CD4-positive, alpha-beta T cell treated with Interleukin-15 for 1 hour (primary cell): Measurements from ENCODE around the gene ZNF524.
"Not testable (repeated sequence)": the region's sequence is repeated elsewhere in the genome, so short reads cannot be mapped to it uniquely, and the experiment has no call there.

Experiments
- DNase-seq: peaks from one replicate; pipeline ENCODE4 v3.0.0-alpha.2; 2020

The ZNF524 gene, protein sequence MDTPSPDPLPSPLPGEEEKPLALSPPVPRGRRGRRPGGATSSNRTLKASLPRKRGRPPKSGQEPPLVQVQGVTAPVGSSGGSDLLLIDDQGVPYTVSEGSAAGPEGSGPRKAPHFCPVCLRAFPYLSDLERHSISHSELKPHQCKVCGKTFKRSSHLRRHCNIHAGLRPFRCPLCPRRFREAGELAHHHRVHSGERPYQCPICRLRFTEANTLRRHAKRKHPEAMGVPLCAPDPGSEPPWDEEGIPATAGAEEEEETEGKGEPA

DNA sequence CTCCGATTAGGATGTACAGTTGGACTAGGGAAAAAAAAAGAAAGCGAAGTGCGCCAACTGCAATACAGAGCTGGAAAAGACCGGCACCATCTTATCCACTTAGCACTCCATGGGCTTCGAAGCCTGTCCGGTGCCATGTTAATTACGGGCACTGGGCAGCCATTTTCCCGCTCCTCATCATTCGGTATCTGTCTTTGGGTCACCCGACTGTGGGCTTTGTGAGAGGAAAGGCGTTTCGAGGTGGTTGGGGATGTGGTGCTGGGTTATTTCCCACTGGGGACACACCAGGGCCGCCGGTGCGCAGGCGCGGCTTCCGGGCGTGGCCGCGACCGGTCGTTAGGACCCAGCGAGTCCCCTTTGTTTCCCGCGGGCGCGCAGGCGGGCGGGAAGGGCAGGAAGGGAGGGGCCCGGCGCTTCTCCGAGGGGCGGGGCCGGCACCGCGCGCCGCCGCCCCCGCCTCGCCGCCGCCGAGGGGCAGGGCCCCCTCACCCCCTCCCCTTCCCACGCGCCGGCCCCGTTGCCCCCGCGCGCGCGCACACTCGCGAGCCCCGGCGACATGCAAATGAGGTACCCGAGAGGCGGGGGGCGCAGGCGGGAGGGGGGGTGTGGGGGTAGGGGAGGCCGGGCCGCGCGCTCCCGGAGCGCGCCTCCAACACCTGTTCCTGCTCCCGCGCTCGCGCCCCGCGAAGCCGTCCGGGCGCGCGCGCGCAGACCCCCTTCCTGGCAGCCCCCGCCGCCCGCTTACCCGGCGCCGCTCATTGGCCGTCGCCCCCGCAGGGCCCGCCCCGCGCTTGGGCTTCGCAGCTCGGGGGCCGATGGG is at the start of gene ZNF524:
Gene ZNF524 (plus strand): TSS at position 447 of the 820 bp plus-strand sequence. CDS start 1,825 bp downstream, outside the sequence.
- peak; percentile 90 for DNase-seq

DNA sequence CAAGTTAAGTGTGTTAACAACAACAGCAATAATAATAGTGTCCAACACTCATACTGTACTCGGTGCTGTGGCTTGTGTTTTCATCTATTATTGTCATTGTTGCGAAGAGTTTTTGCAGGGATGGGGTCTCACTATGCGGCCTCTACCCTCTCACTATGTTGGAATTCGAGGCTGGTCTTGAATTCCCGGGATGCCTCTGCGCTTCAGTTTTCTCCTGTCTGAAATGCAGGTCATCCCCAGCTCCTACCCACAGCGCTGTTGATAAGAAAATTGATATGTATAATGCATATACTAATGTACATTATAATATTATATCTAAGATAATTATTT is 49.8 kb upstream of the ZNF524 start:
- no peak for DNase-seq

DNA sequence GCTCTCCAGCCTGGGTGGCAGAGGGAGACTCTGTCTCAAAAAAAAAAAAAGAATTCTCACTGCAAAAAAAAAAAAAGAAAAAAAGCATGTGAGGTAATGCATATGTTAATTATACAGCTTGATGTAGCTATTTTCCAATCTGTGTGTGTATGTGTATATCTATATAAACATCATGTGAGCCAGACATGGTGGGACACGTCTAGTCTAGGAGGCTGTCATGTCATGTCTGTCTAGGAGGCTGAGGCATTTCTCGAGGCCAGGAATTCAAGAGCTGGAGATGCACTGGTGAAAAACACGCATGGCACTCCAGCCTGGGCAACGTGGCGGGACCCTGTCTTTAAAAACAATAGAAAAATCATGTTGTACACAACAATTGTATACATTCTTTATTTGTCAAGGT is 47.9 kb upstream of the ZNF524 start:
- no peak for DNase-seq

DNA sequence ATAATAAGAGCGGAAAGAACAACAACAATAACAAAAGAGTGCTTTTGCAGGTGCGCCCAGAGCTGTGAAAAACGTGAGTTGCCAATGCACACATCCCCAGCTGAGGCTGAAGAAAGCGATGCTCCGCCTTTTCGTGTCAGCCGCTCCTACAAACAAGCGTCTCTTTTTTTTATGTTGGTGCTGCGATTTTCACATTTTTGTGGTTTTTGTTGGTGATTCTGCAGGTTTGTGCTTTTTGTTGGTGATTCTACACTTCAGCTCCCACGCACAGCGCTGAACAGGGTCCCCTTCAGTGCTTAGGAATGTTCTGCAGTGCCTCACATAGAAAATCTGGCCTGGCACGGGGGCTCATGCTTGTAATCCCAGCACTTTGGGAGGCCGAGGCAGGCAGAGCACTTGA is 47.5 kb upstream of the ZNF524 start:
- DNase-seq, result no peak

DNA sequence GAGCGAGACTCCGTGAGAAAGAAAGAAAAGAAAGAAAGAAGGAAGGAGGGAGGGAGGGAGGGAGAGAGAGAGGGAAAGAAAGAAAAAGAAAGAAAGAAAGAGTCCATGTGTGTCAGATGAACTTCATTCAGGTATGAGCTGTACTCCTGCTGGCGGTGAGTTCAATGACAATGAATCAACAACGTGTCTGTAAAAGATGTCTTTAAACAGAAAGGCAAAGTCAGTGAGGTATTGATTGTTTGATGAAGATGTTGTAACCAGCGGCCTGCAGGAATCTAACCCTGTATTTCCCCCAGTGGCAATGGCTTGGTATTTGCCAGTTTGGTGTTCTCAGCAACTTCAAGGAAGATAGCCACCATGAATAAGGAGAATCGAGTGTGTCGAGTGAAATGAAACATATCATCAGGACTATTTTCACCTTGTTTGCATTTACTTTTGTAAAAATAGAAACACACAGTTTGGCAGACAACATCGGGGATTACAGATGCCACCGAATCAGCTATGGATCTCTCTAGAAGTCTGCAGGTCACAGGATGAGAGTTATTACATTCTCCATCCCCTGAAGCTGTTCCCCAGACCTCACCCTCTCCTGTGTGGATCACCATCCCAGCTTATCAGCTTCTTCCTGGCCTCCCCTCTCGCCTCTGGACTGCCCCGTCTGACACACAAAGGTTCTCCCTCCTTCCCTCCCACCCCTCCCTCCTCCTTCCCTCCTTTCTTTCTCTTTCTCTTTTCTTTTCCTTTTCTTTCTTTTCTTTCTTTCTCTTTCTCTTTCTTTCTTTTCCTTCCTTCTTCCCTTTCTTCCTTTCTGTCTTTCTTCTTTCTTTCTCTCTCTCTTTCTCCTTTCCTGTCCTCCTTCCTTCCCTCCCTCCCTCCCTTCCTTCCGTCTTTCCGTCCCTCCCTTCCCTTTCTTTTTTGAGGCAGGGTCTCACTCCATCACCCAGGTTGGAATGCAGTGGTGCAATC is 46.6 kb upstream of the ZNF524 start:
- DNase-seq, result no peak

DNA sequence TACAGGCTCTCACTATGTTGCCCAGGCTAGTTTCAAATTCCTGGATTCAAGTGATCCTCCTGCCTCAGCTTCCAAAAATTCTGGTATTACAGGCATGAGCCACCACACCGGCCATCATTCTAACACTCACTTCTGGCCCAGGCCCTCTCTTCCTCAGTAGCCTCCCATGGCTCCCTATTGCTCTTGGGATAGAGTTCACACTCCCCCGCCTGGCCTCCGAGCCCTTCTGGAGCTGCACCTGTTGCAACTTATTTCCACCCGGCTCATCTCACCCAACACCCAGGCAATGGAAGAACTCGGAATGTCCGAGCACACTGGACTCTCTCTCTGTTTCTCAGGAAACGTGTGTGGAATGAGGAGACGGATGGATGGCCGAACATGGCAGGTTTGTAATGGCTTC is 45.8 kb upstream of the ZNF524 start:
- no peak for DNase-seq

DNA sequence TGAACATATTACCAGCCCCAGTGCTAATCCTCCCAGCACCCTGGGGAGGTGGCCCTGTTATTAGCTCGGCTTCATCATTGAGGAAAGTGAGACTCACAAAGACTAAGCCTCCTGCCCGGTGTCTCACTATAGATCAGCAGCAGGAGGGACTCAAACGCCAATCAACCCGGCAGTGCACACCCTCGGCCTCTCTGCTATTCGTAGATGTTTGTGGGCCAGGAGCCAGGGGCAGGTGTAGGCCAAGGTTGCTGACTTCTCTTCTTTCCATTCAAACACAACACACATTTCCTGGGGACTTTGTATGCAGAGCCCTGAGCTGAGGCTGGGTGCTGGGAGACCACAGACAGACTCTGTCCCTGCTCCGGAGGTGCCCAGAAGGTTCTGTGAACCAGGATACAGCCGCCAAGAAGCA is 45.3 kb upstream of the ZNF524 start:
- DNase-seq, result no peak

DNA sequence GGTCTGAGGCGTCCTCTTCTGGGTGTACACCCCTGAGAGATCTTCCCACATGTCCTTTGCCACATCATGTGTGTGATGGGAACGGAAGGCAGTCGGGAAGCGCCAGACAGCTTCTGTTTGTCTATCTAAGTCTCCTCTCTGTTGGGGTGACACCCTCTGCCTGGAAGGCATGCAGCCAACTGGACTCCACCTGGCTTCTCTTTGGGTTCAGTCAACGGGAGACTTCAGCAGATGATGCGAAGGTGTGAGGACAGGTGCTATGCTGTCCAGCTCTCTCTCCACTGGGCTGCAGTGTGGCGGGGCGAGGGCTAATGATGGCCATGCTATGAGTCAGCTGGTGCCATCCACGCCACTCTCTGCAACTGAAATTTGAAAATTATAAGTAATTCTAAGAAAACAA is 40.4 kb upstream of the ZNF524 start:
- DNase-seq, result no peak

DNA sequence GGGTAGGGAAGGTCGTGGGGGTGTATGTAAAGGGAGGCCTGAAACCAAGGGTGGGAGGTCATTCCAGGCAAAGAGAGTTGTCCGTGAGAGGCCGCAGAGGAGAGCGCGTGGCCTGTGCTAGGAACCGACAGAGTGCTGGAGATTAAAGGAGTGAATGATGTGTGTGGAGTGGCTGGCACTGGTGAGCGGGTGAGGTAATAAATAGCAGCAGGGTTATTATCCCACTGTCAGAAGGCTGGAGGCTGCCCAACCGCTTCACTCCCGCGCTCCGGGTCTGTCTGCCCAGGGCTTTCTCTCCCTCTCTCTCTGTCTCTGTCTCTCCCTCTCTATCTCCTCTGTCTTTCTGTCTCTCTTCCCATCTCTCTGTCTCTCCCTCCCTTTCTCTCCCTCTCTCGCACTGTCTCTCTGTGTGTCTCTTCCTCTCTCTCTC is 36.8 kb upstream of the ZNF524 start:
- DNase-seq, result no peak

DNA sequence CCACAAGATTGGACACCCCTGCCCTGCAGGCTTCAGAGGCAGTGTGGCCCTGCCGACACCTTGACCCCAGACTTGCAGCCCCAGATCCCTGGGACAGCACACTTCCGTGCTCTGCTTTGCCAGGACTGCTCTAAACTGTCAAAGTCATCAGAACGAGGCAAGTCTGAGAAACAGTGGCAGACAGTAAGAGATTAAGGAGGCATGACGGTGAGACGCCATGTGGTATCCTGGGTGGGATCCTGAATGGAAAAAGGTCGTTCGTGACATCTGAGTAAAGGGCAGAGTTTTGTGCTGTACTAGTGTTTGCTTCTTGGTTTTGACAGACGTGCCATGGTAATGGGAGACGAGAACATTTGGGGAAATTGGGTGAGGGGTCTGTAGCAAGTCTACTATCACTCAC is 33.3 kb upstream of the ZNF524 start:
- DNase-seq, result no peak

DNA sequence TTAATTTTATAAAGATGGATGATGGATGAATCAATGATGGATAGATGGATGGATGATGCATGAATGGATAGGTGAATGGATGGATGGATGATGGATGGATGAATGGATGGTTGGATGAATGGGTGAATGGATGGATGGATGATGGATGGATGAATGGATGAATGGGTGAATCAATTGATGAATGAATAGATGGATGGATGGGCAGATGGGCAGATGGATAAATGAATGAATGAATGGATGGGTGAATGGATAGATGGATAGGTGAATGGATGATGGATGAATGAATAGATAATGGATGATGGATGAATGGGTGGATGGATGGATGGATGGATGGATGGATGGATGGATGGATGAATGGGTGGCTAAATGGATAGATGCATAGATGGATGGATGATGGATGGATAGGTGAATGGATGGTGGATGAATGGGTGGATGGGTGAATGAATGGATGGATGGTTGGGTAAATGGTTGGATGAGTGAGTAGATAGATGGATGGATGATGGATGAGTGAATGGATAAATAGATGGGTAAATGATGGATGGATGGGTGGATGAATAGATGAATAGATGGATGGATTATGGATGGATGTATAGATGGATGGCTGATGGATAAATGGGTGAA is 32.3 kb upstream of the ZNF524 start:
- no peak for DNase-seq

DNA sequence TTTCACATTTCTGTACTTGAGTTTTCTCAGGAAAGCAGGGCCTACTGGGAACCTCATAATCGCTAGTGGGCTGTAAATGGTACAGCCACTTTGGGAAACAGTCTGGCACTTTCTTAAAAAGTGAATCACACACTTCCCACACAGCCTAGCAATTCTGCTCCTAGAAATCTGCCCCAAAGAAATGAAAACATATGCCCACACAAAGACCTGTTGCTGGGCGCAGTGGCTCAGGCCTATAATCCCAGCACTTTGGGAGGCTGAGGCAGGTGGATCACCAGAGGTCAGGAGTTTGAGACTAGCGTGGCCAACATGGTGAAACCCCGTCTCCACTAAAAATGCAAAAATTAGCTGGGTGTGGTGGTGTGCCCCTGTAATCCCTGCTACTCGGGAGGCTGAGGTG is 30.6 kb upstream of the ZNF524 start:
- DNase-seq, result not testable (repeated sequence)

DNA sequence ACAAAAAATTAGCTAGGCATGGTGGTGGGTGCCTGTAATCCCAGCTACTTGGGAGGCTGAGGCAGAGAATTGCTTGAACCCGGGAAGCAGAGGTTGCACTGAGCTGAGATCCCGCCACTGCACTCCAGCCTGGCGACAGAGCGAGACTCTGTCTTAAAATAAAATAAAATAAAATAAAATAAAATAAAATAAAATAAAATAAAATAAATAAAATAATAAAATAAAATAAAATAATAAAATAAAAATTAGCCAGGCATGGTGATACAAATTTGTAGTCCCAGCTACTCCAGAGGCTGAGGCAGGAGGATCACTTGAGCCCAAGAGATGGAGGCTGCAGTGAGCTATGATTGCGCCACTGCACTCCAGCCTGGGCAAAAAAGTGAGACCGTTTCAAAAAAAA is 26.2 kb upstream of the ZNF524 start:
- DNase-seq, result not testable (repeated sequence)

DNA sequence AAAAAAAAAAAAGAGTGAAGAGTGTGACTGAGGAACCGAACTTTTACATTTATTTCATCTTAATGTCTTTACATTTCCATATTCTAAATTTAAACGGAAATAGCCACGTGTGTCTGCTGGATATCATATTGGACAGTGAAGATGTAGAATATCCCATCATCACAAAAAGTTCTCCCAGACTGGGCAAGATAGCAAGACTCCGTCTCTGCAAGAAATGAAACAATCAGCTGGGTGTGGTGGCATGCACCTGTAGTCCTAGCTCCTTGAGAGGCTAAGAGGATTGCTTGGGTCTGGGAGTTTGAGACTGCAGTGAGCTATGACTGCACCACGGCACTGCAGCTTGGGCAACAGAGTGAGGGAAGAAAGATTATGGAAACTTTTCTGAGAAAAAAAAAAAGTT is 23.3 kb upstream of the ZNF524 start:
- no peak for DNase-seq

DNA sequence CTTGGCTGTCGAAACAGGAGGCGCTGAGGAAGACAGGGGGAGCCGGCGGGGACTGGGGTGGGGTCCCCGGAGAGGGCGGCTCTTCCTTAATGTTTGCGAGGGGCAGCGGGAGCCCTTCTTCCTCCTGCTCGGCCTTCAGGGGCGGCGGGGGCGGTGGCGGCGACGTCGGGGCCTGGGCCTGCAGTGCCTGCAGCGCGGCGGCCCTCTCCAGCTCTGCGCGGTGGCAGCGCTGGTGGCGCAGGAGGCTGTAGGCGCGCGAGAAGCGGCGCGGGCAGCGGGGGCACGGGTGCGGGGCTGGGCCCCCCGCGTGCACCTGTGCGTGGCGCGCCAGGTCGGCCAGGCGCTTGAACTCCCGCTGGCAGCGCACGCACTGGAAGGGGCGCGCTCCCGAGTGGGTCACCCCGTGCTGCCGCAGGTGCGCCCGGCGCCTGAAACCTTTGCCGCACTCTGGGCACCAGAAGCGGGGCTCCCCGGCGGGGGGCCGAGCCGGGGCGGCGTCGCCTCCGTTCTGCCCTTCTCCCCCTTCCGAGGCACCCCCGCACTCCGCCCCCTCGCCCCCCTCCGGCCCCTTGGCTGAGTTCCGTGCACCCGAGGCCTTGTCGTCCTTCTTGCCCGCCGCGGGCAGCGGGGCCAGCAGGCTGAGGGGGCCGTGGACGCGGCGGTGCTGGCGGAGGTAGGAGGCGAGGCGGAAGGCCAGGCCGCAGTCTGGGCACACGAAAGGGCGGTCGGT is 21.9 kb upstream of the ZNF524 start:
- no peak for DNase-seq

DNA sequence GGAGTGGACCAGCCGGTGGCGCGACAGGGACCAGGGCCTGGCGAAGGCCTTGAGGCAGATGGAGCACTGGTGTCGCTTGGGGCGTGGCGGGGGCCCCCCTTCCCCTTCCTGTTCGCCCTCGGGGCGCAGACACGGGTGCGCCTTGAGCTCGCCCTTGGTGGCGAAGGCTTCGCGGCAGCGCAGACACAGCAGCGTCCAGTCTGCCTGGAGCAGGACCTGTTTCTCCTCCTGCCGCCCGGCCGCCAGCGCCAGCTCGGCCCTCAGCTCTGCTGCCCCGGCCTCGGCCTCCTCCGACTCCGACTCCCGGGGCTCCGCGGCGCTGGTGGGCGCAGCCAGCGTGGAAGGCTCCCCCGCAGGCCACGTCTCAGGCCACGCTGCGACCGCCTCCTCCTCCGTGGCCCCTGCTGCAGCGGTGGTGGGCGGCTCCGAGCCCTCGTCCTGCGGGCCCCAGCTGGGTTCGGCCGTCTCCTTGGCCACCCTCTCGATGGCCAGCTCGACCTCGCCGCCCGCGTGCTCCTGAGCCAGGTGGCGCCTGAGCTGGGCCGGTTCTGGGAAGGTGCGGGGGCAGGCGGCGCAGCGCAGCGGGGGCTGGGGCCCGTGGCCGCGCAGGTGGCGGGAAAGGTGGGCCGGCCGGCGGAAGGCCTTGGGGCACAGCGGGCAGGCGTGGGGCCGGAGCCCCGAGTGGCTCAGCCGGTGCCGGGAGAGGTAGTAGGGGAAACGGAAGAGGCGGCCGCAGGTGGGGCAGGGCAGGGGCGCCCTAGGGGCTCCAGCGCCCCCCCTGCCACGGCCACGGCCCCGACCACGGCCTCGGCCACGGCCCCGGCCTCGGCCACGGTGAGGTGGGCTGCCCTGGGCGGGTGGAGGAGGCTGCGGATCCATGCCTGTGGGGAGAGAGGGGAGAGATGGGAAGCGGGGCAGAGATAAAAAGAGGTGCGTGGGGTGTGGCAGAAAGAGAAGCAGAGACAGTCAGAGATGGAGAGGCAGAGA is 21.0 kb upstream of the ZNF524 start:
- no peak for DNase-seq

DNA sequence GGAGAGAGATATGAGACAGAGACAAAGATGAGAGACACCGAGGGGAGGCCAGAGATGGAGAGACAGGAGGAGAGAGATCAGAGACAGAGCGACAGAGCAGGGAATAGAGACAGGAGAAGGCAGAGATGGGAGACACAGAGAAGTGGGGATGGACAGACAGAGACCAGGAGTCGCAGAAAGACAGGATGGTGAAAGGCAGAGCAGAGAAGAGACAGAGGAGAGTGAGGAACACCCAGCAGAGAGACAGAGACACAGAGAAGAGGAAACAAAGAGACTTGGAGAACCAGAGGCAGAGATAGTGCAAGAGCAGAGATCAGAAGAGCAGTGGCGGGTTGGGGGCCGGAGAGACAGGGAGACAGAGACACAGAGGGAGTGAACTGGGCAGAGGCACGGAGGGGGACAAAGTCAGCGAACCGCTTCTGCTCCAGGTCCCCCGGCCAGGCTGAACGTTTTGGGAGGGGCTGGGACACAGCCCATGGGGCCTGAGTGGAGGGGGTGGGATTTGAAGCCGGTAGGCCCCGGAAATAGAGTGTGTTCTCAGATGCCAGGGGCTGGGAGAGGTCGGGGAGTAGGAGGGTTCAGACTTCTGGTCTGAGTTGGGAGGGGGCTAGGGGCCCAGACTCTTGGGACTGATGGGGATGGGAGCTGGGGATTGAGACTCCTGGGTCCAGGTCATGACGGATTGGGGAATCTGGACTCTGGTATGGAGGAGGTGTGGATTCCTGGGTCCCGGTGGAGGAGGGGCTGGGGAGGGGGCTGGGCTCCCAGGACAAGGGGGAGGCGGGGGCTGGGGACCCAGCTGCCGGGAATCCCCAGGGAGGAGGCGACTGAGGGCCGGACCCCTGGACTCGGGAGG is 20.1 kb upstream of the ZNF524 start:
- DNase-seq, result no peak

DNA sequence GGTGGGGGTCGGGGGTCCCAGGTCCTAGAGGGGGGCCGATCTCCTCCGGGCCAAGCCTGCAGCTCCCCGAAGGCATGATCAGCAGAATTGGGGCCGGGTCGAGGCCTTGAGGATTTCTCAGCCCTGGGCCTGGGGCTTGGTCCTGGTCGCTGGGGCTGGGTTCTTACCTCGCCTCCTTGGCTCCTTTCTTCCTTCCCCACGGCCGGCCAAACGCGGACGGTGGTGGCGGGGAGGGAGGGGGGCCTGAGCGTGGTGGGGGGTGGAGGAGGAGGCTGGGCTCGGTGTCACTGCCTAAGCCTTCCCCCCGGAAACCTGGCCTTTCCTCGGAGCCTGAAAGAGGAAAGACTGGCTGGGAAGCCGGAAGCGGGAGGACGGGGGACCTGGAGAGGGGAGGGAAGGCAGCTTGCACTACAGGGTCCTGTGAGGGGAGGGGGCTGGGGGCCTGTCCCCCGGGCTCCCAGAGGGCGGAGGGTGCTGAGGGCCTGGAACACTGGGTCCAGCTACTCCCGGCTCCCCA is 19.4 kb upstream of the ZNF524 start, which contains the start of gene ZNF579:
Gene ZNF579 (minus strand): TSS at position 221 of the 517 bp plus-strand sequence. CDS start 1,209 bp downstream, outside the sequence.
- peak; percentile 75 for DNase-seq

DNA sequence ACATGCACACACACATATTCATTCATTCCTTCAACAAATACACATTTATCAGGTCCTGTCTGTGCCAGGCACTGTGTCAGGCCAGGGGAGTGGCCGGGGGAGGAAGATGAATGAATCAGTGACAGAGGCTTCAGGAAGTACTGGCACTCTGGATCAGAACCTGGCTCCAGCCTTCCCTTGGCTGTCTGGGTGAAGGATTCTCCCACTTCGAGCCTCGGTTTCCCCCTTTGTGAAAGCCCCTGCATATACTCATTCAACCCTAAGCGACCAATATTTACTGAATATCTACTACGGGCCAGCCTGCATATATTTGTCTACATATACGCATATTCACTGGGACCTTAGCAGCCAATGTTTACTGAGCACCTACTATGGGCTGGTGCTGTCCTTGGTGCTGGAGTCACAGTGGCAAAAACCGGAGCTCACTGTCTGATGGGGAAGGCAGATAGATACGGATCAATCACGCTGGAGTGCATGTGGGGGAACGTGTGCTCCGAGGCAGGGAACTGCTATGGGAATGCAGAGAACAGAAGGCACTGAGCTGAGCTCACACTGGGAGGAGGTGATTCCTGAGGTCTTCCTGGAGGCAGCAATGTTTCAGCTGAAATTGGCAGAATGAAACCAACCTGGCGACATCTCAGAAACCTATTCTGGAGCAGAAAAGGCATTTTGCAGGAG is 18.8 kb upstream of the ZNF524 start:
- no peak for DNase-seq
